Keratinocyte (primary cell): ENCODE measurements around the gene APOE. TPM values are rescaled to one million over a fixed set of nuclear protein-coding genes. Genes with fewer than 3 reads are reported as not detected.

Source experiments
- DNase-seq: peaks from one replicate; pipeline ENCODE4 v3.0.0-alpha.2; 2011; ENCODE audit warnings: low read depth, missing footprints, low spot score
- FAIRE-seq: peaks from 2 replicates; lab custom pipeline; 2011; peaks lifted over from hg19 to GRCh38; lab: Jason Lieb, UNC
- H2AFZ ChIP-seq: 2 replicates; pipeline ENCODE4 v1.6.0; 2012; ENCODE audit warnings: low read length, control low read depth, inconsistent platforms; ENCODE audit not compliant: control insufficient read depth
- H3K27ac ChIP-seq: 2 replicates; pipeline ENCODE4 v1.5.1; 2011; ENCODE audit warnings: low read length; ENCODE audit not compliant: control insufficient read depth, insufficient read depth
- H3K27me3 ChIP-seq: 3 replicates; pipeline ENCODE4 v1.6.0; 2011; ENCODE audit warnings: low read length; ENCODE audit not compliant: control insufficient read depth, insufficient read depth; ENCODE audit errors: extremely low read depth
- H3K36me3 ChIP-seq, 2 experiments: 2 replicates in 1 of 2; 3 replicates in 1 of 2; pipeline ENCODE4 v1.5.1; 2011; ENCODE audit warnings: low read length in 2 of 2, mild to moderate bottlenecking in 1 of 2; ENCODE audit not compliant: control insufficient read depth in 2 of 2, insufficient read depth in 2 of 2; ENCODE audit errors: extremely low read depth in 1 of 2
- H3K4me1 ChIP-seq: 3 replicates; pipeline ENCODE4 v1.5.1; 2011; ENCODE audit warnings: low read length; ENCODE audit not compliant: control insufficient read depth, insufficient read depth; ENCODE audit errors: extremely low read depth
- H3K4me2 ChIP-seq: 3 replicates; pipeline ENCODE4 v1.6.0; 2011; ENCODE audit warnings: low read depth, low read length; ENCODE audit not compliant: control insufficient read depth, insufficient read depth; ENCODE audit errors: extremely low read depth
- H3K4me3 ChIP-seq, 3 experiments: fragments of 200-600 bp in 1 of 3; sonication (generic) in 1 of 3; 2 replicates in 2 of 3; 3 replicates in 1 of 3; pipeline ENCODE4 v1.5.1; 2011 to 2016; ENCODE audit warnings: low read length in 3 of 3, mild to moderate bottlenecking in 3 of 3, control low read depth in 2 of 3, inconsistent platforms in 1 of 3, low read depth in 1 of 3, mixed read lengths in 1 of 3, mixed run types in 1 of 3, moderate library complexity in 1 of 3; ENCODE audit not compliant: control insufficient read depth in 2 of 3, insufficient read depth in 2 of 3; ENCODE audit errors: extremely low read depth in 1 of 3
- H3K79me2 ChIP-seq: 2 replicates; pipeline ENCODE4 v1.6.0; 2012; ENCODE audit warnings: low read length; ENCODE audit not compliant: control insufficient read depth, insufficient read depth
- H3K9ac ChIP-seq: 3 replicates; pipeline ENCODE4 v1.6.0; 2011; ENCODE audit warnings: low read length; ENCODE audit not compliant: control insufficient read depth, insufficient read depth; ENCODE audit errors: extremely low read depth
- H3K9me1 ChIP-seq: 3 replicates; pipeline ENCODE4 v1.6.0; 2011; ENCODE audit warnings: low read length; ENCODE audit not compliant: control insufficient read depth, insufficient read depth; ENCODE audit errors: extremely low read depth
- H3K9me3 ChIP-seq: 2 replicates; pipeline ENCODE4 v1.5.1; 2012; ENCODE audit warnings: low read depth, low read length; ENCODE audit not compliant: control insufficient read depth
- H4K20me1 ChIP-seq: 3 replicates; pipeline ENCODE4 v1.6.0; 2011; ENCODE audit warnings: low read length; ENCODE audit not compliant: control insufficient read depth, insufficient read depth; ENCODE audit errors: extremely low read depth
- CTCF ChIP-seq, 3 experiments: IDR thresholded peaks in 1 of 3; conservative IDR thresholded peaks in 1 of 3; optimal IDR thresholded peaks in 1 of 3; 2 replicates in 2 of 3; 3 replicates in 1 of 3; pipeline versions ENCODE3 to v1.5.1; 2011; ENCODE audit warnings: low read length in 3 of 3, mild to moderate bottlenecking in 3 of 3, moderate library complexity in 2 of 3, control low read depth in 1 of 3, inconsistent platforms in 1 of 3; ENCODE audit not compliant: insufficient read depth in 2 of 3; ENCODE audit errors: extremely low read depth in 1 of 3
- EZH2 ChIP-seq: IDR thresholded peaks from one replicate; pipeline ENCODE4 v1.6.1; 2012; ENCODE audit warnings: inconsistent platforms, mild to moderate bottlenecking, low read length, moderate library complexity
- dilution Hi-C: fragments of 300-500 bp; cut with MboI; formaldehyde crosslinking; loops from one replicate; pipeline ENCODE4 v1.7.0; 2020; ENCODE audit warnings: low sequenced_read_pairs; ENCODE audit not compliant: extremely low pct_ligation_motif_present
- polyA plus RNA-seq, 5 experiments: library from polyadenylated mRNA; depleted of rRNA in 3 of 5; stranded (reverse) in 3 of 5; stranded (forward) in 1 of 5; unstranded in 1 of 5; fragments of >200 nt; gene quantifications; 1 replicate in 1 of 5; 2 replicates in 3 of 5; 3 replicates in 1 of 5; pipeline versions ENCODE4 v1.2.1 to v1.2.3, GENCODE V29; 2011 to 2012; ENCODE audit warnings: missing spikeins in 2 of 5, low read depth in 1 of 5, low replicate concordance in 1 of 5

Gene APOE
- polyA plus RNA-seq, 1 donor (not counting 4 experiments of a cell fraction or from before 2014, with no cell fraction given), result 30.2 TPM

GRCh38 chr19:44894946-44895345, 10.7 kb upstream of the APOE start:
- H3K9ac ChIP-seq, result no peak overlapping the region
- H3K27me3 ChIP-seq, result no peaks in the 10 kb centered on the region
- FAIRE-seq (no peak), DNase-seq (no peak)
- H3K4me3 ChIP-seq, result no peak overlapping the region
- H3K4me1 ChIP-seq, result peaks cover 13% of the 10 kb centered on the region
- TF ChIP-seq EZH2 (no peak), CTCF (optimal IDR thresholded peaks at IDR 0.05 in 1 of 3, IDR thresholded peaks at IDR 0.05 in 1 of 3, conservative IDR thresholded peaks at IDR 0.05 in 1 of 3; ENCODE audit: extremely low read depth in 1 of 3, insufficient read depth in 2 of 3, low read length in 3 of 3) (no peak)
- H3K4me2 ChIP-seq, result no peak overlapping the region
- H3K9me1 ChIP-seq, result no peaks in the 10 kb centered on the region
- H4K20me1 ChIP-seq, result peaks cover 11% of the 10 kb centered on the region
- dilution Hi-C loops, result no loop called here
- no peaks in the 10 kb centered on the region for H3K9me3 ChIP-seq
- H3K27ac ChIP-seq, result no peak overlapping the region
- peaks cover 35 to 59% of the 10 kb centered on the region in 2 experiments for H3K36me3 ChIP-seq
- H3K79me2 ChIP-seq, result peaks cover 56% of the 10 kb centered on the region
- H2AFZ ChIP-seq, result no peak overlapping the region

- Histone ChIP-seq H4K20me1 (peaks cover 9% of the 10 kb centered on the region), H3K79me2 (peaks cover 38% of the 10 kb centered on the region), H3K27ac (no peak overlapping the region), H3K9ac (no peak overlapping the region), H3K9me1 (no peaks in the 10 kb centered on the region), H3K4me1 (peaks cover 2% of the 10 kb centered on the region), H3K9me3 (no peaks in the 10 kb centered on the region), H3K27me3 (no peaks in the 10 kb centered on the region), H3K4me2 (no peak overlapping the region), H3K36me3 (peaks cover 54 to 66% of the 10 kb centered on the region in 2 experiments), H2AFZ (no peak overlapping the region), H3K4me3 (no peak overlapping the region)
- DNase-seq, result no peak
- no peak for TF ChIP-seq CTCF (optimal IDR thresholded peaks at IDR 0.05 in 1 of 3, IDR thresholded peaks at IDR 0.05 in 1 of 3, conservative IDR thresholded peaks at IDR 0.05 in 1 of 3; ENCODE audit: extremely low read depth in 1 of 3, insufficient read depth in 2 of 3, low read length in 3 of 3)
- TF ChIP-seq EZH2, result no peak
- no peak for FAIRE-seq
- dilution Hi-C loops, result no loop called here
Observed at GRCh38 chr19:44897835-44898234, 7.8 kb upstream of the APOE start.
